K562 (cell line): ENCODE data around the gene CMTM1. TPM values are rescaled to one million over a fixed set of nuclear protein-coding genes. Genes with fewer than 3 reads are reported as not detected.

ENCODE experiments used
- ARID1B ChIP-seq: fragments of 450-650 bp; IDR thresholded peaks from 2 replicates; pipeline ENCODE4 v1.6.1; 2016; ENCODE audit warnings: antibody characterized with exemption, mild to moderate bottlenecking, inconsistent platforms
- GMEB1 ChIP-seq: fragments of 250-450 bp; sonication (Bioruptor Pico); IDR thresholded peaks from 2 replicates; pipeline ENCODE4 v1.4.0; 2020; ENCODE audit warnings: mild to moderate bottlenecking
- HBP1 ChIP-seq: fragments of 450-650 bp; formaldehyde crosslinking; IDR thresholded peaks from 2 replicates; pipeline ENCODE4 v1.4.0; 2022; ENCODE audit warnings: missing genetic modification characterization
- HEY1 ChIP-seq: fragments of 250-450 bp; sonication (Bioruptor Pico); IDR thresholded peaks from 2 replicates; pipeline ENCODE4 v1.5.0; 2020; ENCODE audit warnings: mild to moderate bottlenecking, moderate library complexity, borderline replicate concordance
- HINFP ChIP-seq: fragments of 450-650 bp; conservative IDR thresholded peaks from 2 replicates; pipeline ENCODE4 v1.6.1; 2016; ENCODE audit warnings: missing genetic modification characterization, low read depth, mild to moderate bottlenecking, control low read depth, missing compliant biosample characterization
- MYBL2 ChIP-seq, 2 experiments: fragments of 450-650 bp in 1 of 2; sonication (generic) in 1 of 2; formaldehyde crosslinking in 1 of 2; IDR thresholded peaks; 2 replicates each; pipeline versions ENCODE4 v1.6.1 to v1.8.1; 2017 to 2022; ENCODE audit warnings: borderline replicate concordance in 1 of 2, inconsistent platforms in 1 of 2, low read depth in 1 of 2, mild to moderate bottlenecking in 1 of 2, missing genetic modification reagents in 1 of 2, moderate library complexity in 1 of 2
- NFIX ChIP-seq: fragments of 250-450 bp; sonication (Bioruptor Pico); IDR thresholded peaks from 2 replicates; pipeline ENCODE4 v1.4.0; 2020; ENCODE audit warnings: low read depth, mild to moderate bottlenecking, moderate library complexity
- RNF2 ChIP-seq: sonication (generic); IDR thresholded peaks from 2 replicates; pipeline ENCODE4 v1.6.1; 2016
- SAFB ChIP-seq: fragments of 200-400 bp; formaldehyde crosslinking; IDR thresholded peaks from 2 replicates; pipeline ENCODE4 v1.6.1; 2017; ENCODE audit warnings: low read depth, low read length, borderline replicate concordance
- SMARCA5 ChIP-seq: fragments of 450-650 bp; IDR thresholded peaks from 2 replicates; pipeline ENCODE4 v1.6.1; 2016
- SRSF3 ChIP-seq: fragments of 200-400 bp; formaldehyde crosslinking; IDR thresholded peaks from 2 replicates; pipeline ENCODE4 v1.6.1; 2016; ENCODE audit warnings: mild to moderate bottlenecking, low read length, moderate library complexity; ENCODE audit not compliant: insufficient read depth
- TFAM ChIP-seq: fragments of 250-450 bp; sonication (Bioruptor Pico); conservative IDR thresholded peaks from 2 replicates; pipeline ENCODE4 v1.5.0; 2021; ENCODE audit warnings: mild to moderate bottlenecking, moderate library complexity
- USF2 ChIP-seq: sonication (generic); formaldehyde crosslinking; IDR thresholded peaks from 2 replicates; pipeline ENCODE4 v1.5.0; 2020; ENCODE audit warnings: missing genetic modification reagents
- XRCC3 ChIP-seq: fragments of 450-650 bp; IDR thresholded peaks from 2 replicates; pipeline ENCODE4 v1.6.1; 2017; ENCODE audit warnings: mild to moderate bottlenecking, moderate library complexity
- ZBTB43 ChIP-seq: sonication (generic); formaldehyde crosslinking; IDR thresholded peaks from 2 replicates; pipeline ENCODE4 v1.8.0; 2023; ENCODE audit warnings: mild to moderate bottlenecking, missing genetic modification reagents
- ZNF174 ChIP-seq: fragments of 250-450 bp; sonication (Bioruptor Pico); IDR thresholded peaks from 2 replicates; pipeline ENCODE4 v1.4.0; 2020; ENCODE audit warnings: mild to moderate bottlenecking
- ZNF76 ChIP-seq: fragments of 250-450 bp; sonication (Bioruptor Pico); IDR thresholded peaks from 2 replicates; pipeline ENCODE4 v1.4.0; 2020; ENCODE audit warnings: mild to moderate bottlenecking, moderate library complexity, borderline replicate concordance
- polyA plus RNA-seq, 8 experiments: library from polyadenylated mRNA; depleted of rRNA in 4 of 8; stranded (reverse) in 5 of 8; unstranded in 3 of 8; fragments of >200 nt; fragmentation: Nextera tagmentation in 2 of 8; fragmentation: Illumina TruSeq in 1 of 8; extraction: Ambion mirVana in 2 of 8; extraction: Trizol in 1 of 8; gene quantifications; 2 replicates each; pipeline versions ENCODE4 v1.2.1 to v1.2.3, GENCODE V29; 2011 to 2014; ENCODE audit warnings: inconsistent platforms in 1 of 8, missing spikeins in 1 of 8
- total RNA-seq, 7 experiments: library from RNA; depleted of rRNA in 6 of 7; stranded (reverse); fragments of >200 nt in 6 of 7; fragmentation: Illumina TruSeq in 2 of 7; extraction: Trizol in 2 of 7; gene quantifications; 2 replicates each; pipeline versions ENCODE4 v1.2.1 to v1.2.3, GENCODE V29; 2011 to 2021; ENCODE audit warnings: low replicate concordance in 1 of 7
- TF ChIP-seq, protein P1 (sequence below): fragments of 450-650 bp; formaldehyde crosslinking; IDR thresholded peaks from 2 replicates; pipeline ENCODE4 v1.4.0; 2020; ENCODE audit warnings: mild to moderate bottlenecking, mixed read lengths

Gene CMTM1
- total and polyA plus RNA-seq, 9 of the 15 experiments (the other 6 are each of a cell fraction or from before 2014, with no cell fraction given): 0.25 to 2.6 (median 1.1) TPM; not detected in 2

DNA sequence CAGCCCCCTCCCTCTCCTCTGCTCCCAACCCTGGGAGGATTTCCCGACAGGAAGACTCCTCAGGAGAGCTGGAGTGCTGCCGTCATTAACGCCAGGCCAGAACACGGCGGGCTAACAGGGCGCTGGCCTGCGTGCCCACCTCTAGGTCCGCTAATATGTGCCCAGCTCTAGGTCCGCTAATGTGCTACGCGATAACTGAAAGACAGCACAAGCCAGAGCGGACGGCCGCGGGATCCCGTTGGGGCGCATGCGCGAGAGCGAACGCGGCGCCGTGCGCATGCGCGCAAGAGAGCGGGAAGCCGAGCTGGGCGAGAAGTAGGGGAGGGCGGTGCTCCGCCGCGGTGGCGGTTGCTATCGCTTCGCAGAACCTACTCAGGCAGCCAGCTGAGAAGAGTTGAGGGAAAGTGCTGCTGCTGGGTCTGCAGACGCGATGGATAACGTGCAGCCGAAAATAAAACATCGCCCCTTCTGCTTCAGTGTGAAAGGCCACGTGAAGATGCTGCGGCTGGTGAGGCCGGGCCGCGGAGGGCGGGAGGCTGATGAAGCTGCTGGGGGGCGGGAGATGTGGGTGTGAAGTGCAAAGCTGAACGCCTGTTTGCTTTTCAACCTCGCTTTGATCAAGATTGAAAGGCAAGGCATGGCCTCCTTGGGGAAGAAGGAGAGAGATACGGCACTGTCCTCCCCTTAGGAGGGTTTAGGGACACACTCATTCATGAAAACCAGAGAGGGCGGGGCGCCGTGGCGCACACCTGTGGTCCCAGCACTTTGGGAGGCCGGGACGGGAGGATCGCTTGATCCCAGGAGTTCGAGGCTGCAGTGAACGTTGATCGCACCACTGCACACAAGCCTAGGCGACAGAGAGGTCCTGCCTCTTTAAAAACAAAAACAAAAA lies 13.7 kb upstream of the CMTM1 start, which contains the start of gene CKLF (continued):
- TF ChIP-seq ZBTB43 (CRISPR knock-in tag) (no peak), MYBL2 (IDR thresholded peaks at IDR 0.05; ENCODE audit: low read depth) (no peak), MYBL2 (CRISPR knock-in tag; IDR thresholded peaks at IDR 0.05; ENCODE audit: borderline replicate concordance) (no peak), ZNF174 (no peak), TFAM (CRISPR knock-in tag) (no peak), HINFP (tag) (peak; percentile 82; the same call in 1 of the 2 replicates), HEY1 (CRISPR knock-in tag) (no peak), XRCC3 (no peak), RNF2 (peak; percentile 95), HBP1 (CRISPR knock-in tag) (no peak), GMEB1 (CRISPR knock-in tag) (peak; percentile 66), SAFB (no peak), SMARCA5 (no peak), ZNF76 (CRISPR knock-in tag) (no peak; the same call in 1 of the 2 replicates), SRSF3 (no peak), USF2 (CRISPR knock-in tag) (no peak), NFIX (CRISPR knock-in tag) (no peak), ARID1B (peak; percentile 63; the same call in 1 of the 2 replicates)
- TF ChIP-seq, protein P1, sequence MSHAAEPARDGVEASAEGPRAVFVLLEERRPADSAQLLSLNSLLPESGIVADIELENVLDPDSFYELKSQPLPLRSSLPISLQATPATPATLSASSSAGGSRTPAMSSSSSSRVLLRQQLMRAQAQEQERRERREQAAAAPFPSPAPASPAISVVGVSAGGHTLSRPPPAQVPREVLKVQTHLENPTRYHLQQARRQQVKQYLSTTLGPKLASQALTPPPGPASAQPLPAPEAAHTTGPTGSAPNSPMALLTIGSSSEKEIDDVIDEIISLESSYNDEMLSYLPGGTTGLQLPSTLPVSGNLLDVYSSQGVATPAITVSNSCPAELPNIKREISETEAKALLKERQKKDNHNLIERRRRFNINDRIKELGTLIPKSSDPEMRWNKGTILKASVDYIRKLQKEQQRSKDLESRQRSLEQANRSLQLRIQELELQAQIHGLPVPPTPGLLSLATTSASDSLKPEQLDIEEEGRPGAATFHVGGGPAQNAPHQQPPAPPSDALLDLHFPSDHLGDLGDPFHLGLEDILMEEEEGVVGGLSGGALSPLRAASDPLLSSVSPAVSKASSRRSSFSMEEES: no peak
